Limb (tissue), 2 donors: ENCODE measurements around the gene TMEM125.

Source experiments
- DNase-seq, 2 donors: peaks; one replicate each; pipeline ENCODE4 v3.0.0-alpha.2; 2016; ENCODE audit errors: extremely low spot score in 2 of 2

TMEM125 gene

GRCh38 chr1:43247256-43247921 is 22.4 kb upstream of the TMEM125 start:
- DNase-seq = no peak

GRCh38 chr1:43250351-43250761 is 19.4 kb upstream of the TMEM125 start:
- no peak for DNase-seq

- DNase-seq = no peak
These were observed 18.8 kb upstream of the TMEM125 start for GRCh38 chr1:43251024-43251423.

GRCh38 chr1:43252225-43252624 is 17.6 kb upstream of the TMEM125 start:
- no peak for DNase-seq

GRCh38 chr1:43253173-43253572 is 16.6 kb upstream of the TMEM125 start:
- no peak for DNase-seq

GRCh38 chr1:43253876-43254275 is 15.9 kb upstream of the TMEM125 start:
- DNase-seq = no peak

- no peak for DNase-seq
These were observed 14.2 kb upstream of the TMEM125 start for GRCh38 chr1:43255438-43256210.

GRCh38 chr1:43256675-43257570 is 12.9 kb upstream of the TMEM125 start:
- no peak for DNase-seq

- no peak for DNase-seq
These were observed 11.4 kb upstream of the TMEM125 start for GRCh38 chr1:43258370-43258769.

GRCh38 chr1:43265431-43265830 is 4.4 kb upstream of the TMEM125 start:
- no peak for DNase-seq

- no peak for DNase-seq
These were observed 2.9 kb upstream of the TMEM125 start for GRCh38 chr1:43266881-43267280.

GRCh38 chr1:43267291-43267805 is 2.4 kb upstream of the TMEM125 start:
- no peak for DNase-seq

- no peak for DNase-seq
These were observed 1.9 kb upstream of the TMEM125 start for GRCh38 chr1:43267818-43268425.

- DNase-seq = no peak
These were observed 775 bp downstream of the TMEM125 start for GRCh38 chr1:43270421-43271095.

- no peak for DNase-seq
These were observed 1.7 kb downstream of the TMEM125 start for GRCh38 chr1:43271186-43272118.

- DNase-seq = no peak
These were observed 2.4 kb downstream of the TMEM125 start for GRCh38 chr1:43272161-43272560.

GRCh38 chr1:43272576-43273571 is 3.1 kb downstream of the TMEM125 start:
- no peak for DNase-seq

GRCh38 chr1:43273708-43274107 is 3.9 kb downstream of the TMEM125 start:
- DNase-seq = no peak
